Testis (tissue), 2 donors: ENCODE results near the gene SETD2.

Source experiments
- POLR2A ChIP-seq: fragments of 450-650 bp; IDR thresholded peaks from one replicate; pipeline ENCODE4 v1.6.1; 2017; ENCODE audit warnings: antibody characterized with exemption, mild to moderate bottlenecking, moderate library complexity
- TF ChIP-seq, protein P1 (sequence below), 3 experiments: fragments of 450-650 bp in 2 of 3; fragments of 200-600 bp in 1 of 3; sonication (generic) in 1 of 3; IDR thresholded peaks; one replicate each; pipeline ENCODE4 v1.5.1; 2016 to 2019; ENCODE audit warnings: antibody characterized with exemption in 3 of 3, mild to moderate bottlenecking in 2 of 3, moderate library complexity in 1 of 3

DNA sequence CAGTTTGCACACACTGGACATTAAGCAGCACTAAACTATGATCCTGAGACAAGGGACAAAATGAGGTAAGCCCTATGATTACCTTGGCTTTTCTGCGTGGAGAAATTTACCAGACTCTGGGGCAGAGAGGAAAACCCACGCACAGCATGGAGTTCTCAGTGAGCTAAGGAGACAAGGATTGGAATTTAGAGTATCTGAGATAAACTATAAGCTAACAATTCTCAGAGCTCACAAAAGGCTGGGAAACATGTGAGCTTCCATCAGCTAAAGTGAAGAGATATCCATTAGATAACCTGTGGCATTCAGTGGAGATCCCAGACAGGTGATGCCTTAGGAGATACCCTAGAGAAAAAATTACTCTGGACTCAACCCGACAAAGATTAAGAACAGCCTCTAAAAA, 135.8 kb downstream of the SETD2 start:
- TF ChIP-seq POLR2A: no peak
- TF ChIP-seq, protein P1, sequence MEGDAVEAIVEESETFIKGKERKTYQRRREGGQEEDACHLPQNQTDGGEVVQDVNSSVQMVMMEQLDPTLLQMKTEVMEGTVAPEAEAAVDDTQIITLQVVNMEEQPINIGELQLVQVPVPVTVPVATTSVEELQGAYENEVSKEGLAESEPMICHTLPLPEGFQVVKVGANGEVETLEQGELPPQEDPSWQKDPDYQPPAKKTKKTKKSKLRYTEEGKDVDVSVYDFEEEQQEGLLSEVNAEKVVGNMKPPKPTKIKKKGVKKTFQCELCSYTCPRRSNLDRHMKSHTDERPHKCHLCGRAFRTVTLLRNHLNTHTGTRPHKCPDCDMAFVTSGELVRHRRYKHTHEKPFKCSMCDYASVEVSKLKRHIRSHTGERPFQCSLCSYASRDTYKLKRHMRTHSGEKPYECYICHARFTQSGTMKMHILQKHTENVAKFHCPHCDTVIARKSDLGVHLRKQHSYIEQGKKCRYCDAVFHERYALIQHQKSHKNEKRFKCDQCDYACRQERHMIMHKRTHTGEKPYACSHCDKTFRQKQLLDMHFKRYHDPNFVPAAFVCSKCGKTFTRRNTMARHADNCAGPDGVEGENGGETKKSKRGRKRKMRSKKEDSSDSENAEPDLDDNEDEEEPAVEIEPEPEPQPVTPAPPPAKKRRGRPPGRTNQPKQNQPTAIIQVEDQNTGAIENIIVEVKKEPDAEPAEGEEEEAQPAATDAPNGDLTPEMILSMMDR (IDR thresholded peaks at IDR 0.05): no peak
